NCI-H524 (cell line): ENCODE data around the gene ADAMTS2.
A peak's percentile ranks its signal among the peaks of the same experiment; 100 is the strongest.

Source experiments
- DNase-seq, 2 experiments: peaks; one replicate each; lab custom pipeline; 2025; lab: John Stamatoyannopoulos, UW

The ADAMTS2 gene

GRCh38 chr5:179266291-179267070 lies 78.8 kb downstream of the ADAMTS2 start:
- no peak for DNase-seq

DNA sequence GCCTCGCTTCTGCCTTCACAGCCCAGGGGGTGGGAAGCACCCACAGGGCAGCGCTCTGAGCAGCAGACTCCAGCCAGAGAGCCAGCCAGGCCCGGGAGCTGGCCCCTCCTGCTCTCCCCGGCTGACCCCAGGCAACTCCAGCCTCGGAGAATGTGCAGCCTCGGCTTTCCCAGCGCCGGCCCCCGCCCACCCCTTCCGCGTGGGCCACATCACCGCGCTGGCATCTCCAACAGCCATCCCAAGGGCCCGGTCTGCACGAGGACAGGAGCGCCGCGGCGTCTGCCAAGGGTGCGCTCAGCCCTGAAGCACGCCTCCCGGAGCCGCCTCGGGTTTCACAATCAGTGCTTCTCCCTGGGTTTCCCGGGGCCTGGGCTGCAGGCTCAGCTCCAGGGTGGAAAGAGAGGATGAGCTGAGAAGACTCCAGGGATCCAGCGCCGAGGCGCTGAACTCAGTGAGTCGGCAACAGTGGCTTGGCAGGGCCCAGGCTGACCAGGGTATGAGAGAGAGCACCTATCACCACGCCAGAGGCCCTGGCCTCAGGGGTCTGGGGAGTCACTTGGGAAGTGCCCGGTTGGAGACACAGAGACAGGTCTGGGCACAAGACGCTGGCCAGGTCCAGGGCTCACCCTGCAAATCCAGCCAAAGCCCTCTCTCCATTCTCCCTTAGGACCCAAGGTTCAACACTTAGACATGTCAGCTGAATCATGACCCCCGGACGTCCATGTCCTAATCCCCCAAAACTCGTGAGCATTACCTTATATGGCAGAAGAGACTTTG lies 79.6 kb downstream of the ADAMTS2 start:
- no peak for DNase-seq

DNA sequence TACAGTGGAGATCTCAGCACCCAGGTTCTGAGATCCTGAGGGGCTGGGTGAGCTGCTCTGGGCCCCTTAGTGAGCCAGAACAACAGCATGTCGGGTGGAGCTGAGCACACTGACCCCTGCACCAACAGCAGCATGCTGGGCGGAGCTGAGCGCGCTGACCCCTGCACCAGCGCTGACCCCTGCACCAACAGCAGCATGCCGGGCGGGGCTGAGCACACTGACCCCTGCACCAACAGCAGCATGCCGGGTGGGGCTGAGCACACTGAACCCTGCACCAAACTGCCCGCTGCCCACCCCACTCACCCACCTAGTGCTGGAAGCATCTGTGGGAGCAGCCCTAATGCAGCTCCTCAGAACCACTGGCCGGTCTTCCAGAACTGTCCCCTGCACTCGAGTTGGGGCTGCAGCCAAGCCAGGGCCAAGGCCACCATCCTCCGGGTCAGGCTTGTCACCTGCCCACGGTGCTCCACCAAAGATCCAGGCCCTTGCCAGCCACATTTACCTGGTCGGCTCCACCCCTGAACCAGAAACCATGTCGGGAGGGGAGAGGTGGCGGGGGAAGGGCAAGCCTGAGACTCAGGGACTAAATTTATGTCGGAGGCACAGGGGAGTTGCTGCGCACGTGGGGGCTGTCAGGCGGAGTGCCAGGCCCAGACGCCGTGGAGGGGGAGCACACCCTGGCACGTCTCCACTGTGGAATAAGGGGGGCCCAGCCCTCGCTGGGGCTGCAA lies 80.3 kb downstream of the ADAMTS2 start:
- DNase-seq: no peak

GRCh38 chr5:179264053-179264782 lies 81.0 kb downstream of the ADAMTS2 start:
- no peak for DNase-seq

GRCh38 chr5:179263391-179264052 lies 81.7 kb downstream of the ADAMTS2 start:
- no peak for DNase-seq

DNA sequence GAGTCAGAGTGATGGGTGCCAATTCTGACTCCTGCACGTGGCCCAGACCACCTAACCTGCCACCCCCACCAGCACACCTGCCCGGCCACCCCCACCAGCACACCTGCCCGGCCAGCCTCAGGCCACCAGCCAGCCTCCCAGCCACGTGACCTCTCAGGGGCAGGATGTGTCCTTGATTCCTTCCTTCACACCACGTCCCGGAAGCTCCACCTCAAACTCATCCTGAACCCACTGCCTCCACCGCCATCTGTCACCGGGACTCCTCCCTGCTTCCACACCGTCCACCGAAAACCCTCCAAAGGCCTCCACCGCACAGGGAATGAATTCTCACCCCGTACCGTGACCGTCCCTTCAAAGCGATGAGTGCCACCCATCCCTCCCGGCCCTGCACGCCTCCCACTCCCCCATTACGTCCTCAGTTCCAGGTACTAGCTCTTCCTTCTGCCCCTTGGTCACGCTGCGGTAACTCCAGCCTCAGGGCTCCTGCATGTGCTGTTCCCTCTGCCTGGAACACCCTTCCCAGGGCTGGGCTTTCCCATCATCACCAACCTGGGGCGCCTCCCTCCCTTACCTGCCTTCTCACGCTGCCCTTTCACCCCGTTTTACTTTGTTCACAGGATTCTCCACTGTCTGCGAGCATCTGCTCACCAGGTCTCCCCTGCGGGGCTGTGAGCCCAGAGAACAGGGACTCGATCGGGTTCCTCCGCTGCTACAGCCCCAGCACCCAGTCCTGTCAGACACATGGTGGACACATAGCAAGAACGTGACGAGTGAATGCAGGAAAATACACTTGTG lies 82.9 kb downstream of the ADAMTS2 start:
- DNase-seq: no peak

GRCh38 chr5:179261301-179262125 lies 83.7 kb downstream of the ADAMTS2 start:
- peak; percentile 35 to 69 for DNase-seq

DNA sequence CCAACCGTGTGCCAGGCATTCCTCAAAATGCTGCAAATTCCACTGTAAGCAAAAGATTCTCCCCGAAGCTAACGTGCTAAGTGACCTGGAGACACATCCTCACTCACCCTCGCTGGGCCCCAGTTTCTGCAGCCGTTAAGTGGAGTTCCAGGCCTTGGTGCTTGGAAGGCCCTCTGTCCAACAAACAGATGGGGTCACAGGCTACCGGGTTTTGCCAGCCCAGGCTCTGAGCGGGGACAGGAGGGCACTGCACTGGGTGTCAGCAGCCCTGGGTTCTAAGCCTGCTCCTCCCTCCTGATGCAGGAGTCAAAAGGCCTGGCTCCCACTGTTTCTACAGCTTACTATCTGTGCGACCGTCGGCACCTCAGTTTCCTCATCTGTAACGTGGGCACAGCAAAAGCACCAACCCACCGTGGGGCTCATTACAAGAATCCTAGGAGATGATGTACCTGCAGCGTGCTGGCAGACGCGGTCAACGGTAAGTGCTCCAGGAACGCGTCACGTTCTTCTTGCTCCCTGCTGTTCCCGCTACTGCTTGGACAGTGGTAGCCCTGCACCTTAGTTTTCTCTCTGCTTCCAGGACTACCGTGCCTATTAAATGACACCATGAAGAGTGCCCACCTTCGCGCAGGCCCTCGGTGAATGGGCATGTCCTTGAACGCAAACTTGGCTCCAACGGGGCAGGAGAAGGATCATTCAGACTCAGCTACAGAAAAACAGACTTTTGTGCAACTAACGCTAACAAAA lies 84.8 kb downstream of the ADAMTS2 start:
- DNase-seq: no peak

DNA sequence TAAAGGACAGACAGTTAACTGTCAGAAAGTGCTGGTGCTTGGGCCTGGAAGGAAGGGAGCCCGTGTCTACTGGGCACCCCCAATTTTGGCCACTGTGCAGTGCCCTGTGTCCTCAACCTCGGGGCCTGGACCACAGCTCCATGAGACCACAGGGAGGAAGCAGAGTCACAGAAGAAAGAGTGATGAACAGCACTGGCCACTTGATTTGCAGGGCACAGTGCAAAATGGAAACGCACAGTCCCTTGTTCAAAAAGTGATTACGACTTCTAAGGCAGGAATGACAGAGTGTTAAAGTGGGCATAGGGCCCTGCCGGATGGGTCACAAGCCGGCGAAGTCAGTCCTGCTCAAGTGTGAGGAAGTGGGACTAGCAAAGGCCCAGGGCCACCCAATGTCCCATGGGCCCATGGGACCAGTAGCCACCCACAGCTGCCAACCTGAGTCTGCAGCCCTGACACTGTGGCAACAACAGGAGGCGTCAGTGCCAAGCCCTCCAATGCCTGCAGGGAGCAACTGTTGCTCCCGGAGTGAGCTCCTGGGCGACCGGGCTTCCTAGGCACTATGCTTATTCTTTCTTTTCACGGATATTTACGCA lies 85.4 kb downstream of the ADAMTS2 start:
- no peak for DNase-seq

- no peak for DNase-seq
Measured at GRCh38 chr5:179258922-179259730, 86.1 kb downstream of the ADAMTS2 start.

DNA sequence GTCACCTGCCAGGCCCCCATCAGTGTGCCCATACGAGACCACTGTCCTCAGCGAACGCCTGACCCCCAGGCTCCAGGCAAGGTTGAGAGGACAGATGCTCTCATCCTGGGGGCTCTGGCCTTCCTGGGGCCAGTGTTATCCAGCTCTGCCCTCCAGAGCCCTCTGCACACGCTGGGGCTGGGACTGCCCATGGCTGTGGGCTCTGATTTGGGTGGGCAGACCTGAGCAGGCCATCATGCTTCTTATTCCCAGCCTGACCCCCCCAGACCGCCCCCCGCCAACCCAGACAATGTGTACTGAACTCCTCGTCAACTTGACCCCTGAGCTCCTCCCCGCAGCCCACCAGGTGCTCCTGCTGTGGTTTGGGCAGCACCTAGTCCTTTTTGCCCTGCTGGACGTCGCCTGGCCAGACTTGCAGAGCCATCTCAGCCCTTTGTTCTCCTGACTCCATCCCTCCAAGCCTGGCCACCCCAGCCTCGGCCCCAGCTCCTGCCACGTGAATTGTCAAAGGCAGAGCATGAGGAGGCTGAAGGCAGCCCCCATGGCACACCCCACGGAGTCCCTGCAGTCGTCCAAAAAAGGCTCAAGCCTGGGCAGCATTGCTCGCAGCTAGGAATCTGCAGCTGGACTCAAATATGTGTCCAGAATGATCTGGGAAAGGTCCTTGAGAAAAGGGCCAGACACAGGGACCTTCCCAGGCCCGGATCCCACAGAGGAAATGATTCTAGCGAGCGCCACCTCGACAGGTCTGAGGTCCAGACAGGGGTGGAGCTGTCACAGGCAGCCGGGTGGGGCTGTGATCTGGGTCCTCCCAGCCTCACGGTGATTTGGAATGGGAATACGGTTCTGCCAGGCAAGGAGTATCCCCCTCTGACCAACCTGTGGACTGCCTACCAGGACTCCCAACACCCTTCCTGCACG lies 87.0 kb downstream of the ADAMTS2 start:
- no peak for DNase-seq

GRCh38 chr5:179257176-179257682 lies 88.0 kb downstream of the ADAMTS2 start:
- DNase-seq: no peak

- DNase-seq: no peak
Measured at GRCh38 chr5:179256328-179257175, 88.7 kb downstream of the ADAMTS2 start.

GRCh38 chr5:179255527-179256327 lies 89.5 kb downstream of the ADAMTS2 start:
- DNase-seq: no peak
